GM12865 (cell line): Measurements from ENCODE around the gene TH.

Experiments
- DNase-seq: peaks from one replicate; pipeline ENCODE4 v3.0.0; 2010; ENCODE audit warnings: low read depth
- H3K4me3 ChIP-seq: 2 replicates; pipeline ENCODE4 v1.5.1; 2011; ENCODE audit warnings: mild to moderate bottlenecking, low read depth, low read length, control low read depth
- TF ChIP-seq, protein P1 (sequence below): IDR thresholded peaks from 2 replicates; pipeline ENCODE4 v1.5.1; 2011; ENCODE audit warnings: low read length, control low read depth, low read depth, inconsistent platforms; ENCODE audit not compliant: insufficient read depth; ENCODE audit errors: missing control alignments

The TH gene

DNA sequence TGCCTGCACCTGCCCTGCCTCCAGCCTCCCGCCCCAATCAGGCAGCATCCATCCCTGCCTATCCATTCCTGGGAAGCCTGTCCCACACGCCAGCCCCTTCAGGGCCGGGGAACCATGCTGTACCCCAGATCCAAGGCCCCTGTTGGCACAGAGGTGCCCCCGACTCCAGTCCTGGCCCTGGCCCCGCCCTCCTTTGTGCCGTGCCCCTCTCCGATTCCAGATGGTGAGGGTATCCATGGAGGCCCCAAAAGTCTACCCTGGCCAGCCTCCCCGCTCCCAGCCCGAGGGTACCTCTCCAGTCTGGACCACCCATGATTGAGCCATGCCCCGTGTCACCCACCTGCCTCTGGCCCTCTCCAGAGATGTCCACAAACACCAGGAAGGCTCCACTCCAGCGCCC lies 2.7 kb upstream of the TH start:
- H3K4me3 ChIP-seq, result no peak overlapping the region
- TF ChIP-seq, protein P1, sequence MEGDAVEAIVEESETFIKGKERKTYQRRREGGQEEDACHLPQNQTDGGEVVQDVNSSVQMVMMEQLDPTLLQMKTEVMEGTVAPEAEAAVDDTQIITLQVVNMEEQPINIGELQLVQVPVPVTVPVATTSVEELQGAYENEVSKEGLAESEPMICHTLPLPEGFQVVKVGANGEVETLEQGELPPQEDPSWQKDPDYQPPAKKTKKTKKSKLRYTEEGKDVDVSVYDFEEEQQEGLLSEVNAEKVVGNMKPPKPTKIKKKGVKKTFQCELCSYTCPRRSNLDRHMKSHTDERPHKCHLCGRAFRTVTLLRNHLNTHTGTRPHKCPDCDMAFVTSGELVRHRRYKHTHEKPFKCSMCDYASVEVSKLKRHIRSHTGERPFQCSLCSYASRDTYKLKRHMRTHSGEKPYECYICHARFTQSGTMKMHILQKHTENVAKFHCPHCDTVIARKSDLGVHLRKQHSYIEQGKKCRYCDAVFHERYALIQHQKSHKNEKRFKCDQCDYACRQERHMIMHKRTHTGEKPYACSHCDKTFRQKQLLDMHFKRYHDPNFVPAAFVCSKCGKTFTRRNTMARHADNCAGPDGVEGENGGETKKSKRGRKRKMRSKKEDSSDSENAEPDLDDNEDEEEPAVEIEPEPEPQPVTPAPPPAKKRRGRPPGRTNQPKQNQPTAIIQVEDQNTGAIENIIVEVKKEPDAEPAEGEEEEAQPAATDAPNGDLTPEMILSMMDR, result no peak
- no peak for DNase-seq

GRCh38 chr11:2173761-2174160 lies 2.1 kb upstream of the TH start:
- no peak overlapping the region for H3K4me3 ChIP-seq
- DNase-seq, result no peak
- TF ChIP-seq, protein P1, result no peak

- TF ChIP-seq, protein P1, result peak; percentile 16
- H3K4me3 ChIP-seq, result no peak overlapping the region
- DNase-seq, result no peak
Measured at GRCh38 chr11:2173150-2173693, 1.6 kb upstream of the TH start.

GRCh38 chr11:2172676-2173075 lies 1.1 kb upstream of the TH start:
- DNase-seq, result no peak
- no peak overlapping the region for H3K4me3 ChIP-seq
- TF ChIP-seq, protein P1, result no peak

- DNase-seq, result no peak
- TF ChIP-seq, protein P1, result no peak
- H3K4me3 ChIP-seq, result no peak overlapping the region
Measured at GRCh38 chr11:2169626-2170570, 1.7 kb downstream of the TH start.

GRCh38 chr11:2169005-2169378 lies 2.6 kb downstream of the TH start:
- H3K4me3 ChIP-seq, result no peak overlapping the region
- TF ChIP-seq, protein P1, result no peak
- DNase-seq, result no peak
